Measurements from ENCODE around the gene NAP1L5.

The NAP1L5 gene

DNA sequence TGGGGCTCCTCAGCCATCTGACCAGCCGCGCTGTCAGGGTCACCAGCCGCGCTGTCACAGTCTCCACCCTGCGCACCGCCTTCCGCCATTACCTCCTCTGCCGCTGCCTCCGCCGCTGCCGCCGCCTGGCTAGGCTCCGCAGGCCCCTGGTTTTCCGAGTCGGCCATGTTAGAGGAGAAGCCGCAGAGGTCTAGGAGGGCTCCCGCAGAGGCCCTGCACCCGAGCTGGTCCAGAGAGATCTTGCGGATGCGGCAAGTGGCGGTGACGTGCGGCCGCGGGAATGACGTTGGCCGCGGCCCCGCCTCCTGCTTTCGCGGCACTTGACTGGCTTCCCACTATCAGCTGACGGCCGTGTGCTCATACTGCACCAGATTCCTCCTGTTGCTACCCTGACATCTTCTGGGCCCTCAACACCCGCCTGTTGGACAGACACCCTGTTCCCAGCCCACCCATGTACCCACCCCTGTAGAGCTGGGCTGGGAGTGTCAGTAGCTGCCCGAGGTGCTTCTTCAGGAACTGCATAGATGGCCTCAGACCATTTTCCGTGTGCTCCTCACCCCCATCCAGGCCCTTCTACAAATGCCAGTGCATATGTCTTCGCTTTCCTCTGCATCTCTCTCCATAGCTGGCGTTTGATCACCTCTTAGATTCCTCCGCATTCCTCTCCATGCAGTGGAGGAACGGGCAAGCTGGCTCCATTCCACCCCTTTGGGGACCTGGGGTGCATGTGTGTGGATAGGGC, at the start of gene NAP1L5:
Gene NAP1L5, minus strand, starts transcription at position 242 of the 742 bp plus-strand sequence. Its CDS starts 75 bp downstream, at position 167.
- DNase-seq (ENCODE audit: low spot score), result peak; percentile 49

GRCh38 chr4:88747351-88747750, 49.7 kb upstream of the NAP1L5 start:
- no peak for DNase-seq (ENCODE audit: low spot score)

DNA sequence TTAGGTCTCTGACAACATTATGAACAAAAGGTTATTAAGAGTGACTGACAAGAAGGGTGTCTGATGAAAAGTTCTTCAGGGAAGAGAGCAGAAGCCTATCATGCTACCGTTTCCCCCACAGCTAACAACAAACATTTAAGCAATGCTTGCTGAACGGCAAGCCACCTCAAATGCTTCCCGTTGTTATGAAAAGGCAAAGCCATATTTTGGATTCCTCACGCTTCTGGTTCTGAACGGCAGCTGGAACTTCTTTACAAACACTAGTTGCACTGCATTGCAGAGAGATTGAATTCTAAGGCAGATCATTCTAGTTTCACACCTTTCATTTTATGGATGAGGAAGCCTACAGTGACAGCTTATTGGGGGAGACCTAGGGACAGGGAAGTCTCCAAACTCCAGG, 48.6 kb upstream of the NAP1L5 start:
- no peak for DNase-seq (ENCODE audit: low spot score)

- no peak for DNase-seq (ENCODE audit: low spot score)
These were observed 48.0 kb upstream of the NAP1L5 start for GRCh38 chr4:88745581-88746163.

DNA sequence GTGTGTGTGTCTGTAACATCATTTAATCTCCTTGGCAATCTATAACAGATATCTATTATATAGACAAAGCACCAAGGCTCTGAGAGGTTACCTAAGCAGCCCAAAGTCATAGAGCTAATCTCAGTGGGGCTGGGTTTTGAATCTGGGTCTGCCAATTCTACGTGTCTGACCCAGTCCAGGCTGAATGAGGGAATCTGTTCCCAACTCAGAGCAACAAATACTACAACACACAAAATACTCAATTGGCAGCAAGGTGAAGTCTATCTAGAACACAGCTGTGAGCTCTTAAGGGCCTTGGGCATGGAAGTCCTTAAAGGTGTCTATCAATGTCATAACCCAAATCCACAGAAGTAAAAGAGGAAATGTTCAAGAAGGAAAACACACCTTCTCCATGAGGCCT, 47.5 kb upstream of the NAP1L5 start:
- no peak for DNase-seq (ENCODE audit: low spot score)

- no peak for DNase-seq (ENCODE audit: low spot score)
These were observed 47.0 kb upstream of the NAP1L5 start for GRCh38 chr4:88744609-88745008.

GRCh38 chr4:88743696-88744095, 46.1 kb upstream of the NAP1L5 start:
- no peak for DNase-seq (ENCODE audit: low spot score)

GRCh38 chr4:88742561-88742960, 44.9 kb upstream of the NAP1L5 start:
- DNase-seq (ENCODE audit: low spot score), result no peak

- DNase-seq (ENCODE audit: low spot score), result no peak
These were observed 40.6 kb upstream of the NAP1L5 start for GRCh38 chr4:88738180-88738579.

- DNase-seq (ENCODE audit: low spot score), result no peak
These were observed 39.8 kb upstream of the NAP1L5 start for GRCh38 chr4:88737307-88737941.

DNA sequence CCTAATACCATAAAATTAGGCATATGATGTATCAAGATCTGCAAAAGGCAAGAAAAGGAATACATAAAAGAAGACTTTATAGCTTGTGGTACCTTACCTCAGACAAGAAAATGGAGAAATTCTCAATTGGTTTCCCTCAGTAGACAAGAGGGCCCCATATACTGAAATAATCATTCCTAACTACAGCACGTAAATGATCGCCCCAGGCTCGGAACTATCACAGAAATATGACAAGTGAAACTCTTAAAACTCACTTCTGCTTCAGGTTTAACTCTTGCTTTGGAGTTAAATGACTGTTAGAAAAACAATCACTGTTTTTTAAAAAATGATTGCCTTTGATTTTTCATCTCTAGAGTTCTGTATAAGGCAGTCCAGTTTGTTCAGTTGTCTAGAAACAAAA, 38.6 kb upstream of the NAP1L5 start:
- DNase-seq (ENCODE audit: low spot score), result no peak

GRCh38 chr4:88735564-88735963, 37.9 kb upstream of the NAP1L5 start:
- no peak for DNase-seq (ENCODE audit: low spot score)

DNA sequence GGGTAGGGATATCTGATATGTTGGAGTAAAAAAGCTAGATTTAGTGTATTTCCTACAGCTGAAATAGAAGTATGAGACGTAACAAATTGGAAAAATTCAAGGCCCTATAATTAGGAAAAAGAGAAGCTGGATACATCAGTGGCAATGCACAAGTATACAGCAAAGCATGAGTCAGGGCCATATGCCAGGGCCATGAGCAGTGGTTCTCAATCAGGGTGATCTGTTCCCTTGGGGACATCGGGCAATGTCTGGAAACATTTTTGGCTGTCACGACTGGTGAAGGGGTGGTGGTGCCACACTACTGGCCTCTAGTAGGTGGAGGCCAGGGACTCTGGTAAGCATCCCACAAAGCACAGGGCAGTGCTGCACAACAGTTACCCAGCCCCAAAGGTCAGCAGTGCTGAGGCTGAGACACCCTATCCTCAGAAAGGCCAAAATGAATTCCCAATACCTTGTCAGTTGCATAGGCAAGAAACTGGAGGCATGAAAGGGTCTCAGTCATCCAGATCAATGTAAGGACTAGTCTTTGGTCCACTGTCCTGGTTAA, 36.8 kb upstream of the NAP1L5 start:
- DNase-seq (ENCODE audit: low spot score), result no peak

DNA sequence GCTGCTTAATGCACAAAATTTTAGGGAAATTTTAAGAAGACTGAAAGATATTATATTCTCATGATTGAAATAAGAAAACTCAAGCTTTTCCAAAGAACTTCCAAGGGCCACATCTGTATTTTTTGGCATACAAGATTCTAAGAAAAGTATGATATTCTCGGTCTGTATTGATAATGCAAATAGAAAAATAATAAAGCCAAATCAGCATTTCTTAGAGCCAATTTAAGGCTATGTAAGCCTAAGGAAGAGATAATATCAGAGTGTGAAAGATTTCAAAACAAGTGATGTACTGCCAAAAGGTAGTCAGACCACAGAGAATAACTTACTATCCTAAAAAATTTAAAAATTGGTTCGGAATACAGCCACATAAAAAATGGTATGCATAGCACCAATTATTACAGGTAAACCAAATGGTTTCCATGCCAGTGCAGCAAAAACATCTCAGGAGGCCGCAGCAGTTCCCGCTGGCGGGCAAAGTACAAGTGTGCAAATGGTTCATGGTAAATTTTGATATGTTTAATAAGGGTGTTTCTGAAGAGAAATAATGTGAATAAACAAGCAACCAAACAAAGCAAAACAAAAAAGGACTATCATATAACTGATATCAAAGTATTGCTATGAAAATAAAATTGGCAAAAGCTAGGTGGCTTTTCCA, 35.2 kb upstream of the NAP1L5 start:
- DNase-seq (ENCODE audit: low spot score), result no peak

DNA sequence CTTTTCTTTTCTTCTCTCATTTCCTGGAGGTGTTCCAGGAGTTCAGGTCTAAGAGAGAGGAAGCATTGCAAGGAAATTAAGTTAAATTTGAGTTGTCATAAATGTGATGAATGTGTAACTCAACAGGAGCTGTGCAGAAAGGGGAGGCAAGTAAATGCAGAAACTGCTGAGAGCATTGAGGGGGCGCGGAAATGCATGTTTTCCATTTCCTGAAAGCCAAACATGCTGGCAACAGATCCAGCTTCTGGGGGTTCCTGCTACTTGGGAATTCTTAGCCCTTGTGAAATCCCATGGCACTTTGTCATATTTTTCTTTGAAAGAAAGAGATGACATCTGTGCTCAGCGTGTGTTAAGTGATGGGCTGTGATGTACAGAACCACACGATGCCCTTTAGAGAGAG, 33.8 kb upstream of the NAP1L5 start:
- no peak for DNase-seq (ENCODE audit: low spot score)

DNA sequence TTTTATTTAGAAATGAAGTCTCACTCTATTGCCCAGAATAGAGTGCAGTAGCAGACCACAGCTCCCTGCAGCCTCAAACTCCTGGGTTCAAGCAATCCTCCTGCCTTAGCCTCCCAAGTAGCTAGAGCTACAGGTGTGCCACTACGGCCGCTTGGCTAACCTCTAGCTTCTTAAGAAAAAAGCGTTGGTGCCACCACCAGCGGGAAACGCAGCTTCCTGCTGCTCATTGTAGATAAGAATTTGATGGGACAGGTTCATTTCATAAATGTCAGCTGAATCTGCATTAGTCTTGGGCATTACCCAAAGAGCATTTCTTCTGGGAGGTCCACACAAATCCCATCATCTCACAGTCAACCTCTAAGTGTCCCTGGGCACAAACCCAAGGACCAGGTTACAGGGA, 33.2 kb upstream of the NAP1L5 start:
- no peak for DNase-seq (ENCODE audit: low spot score)

DNA sequence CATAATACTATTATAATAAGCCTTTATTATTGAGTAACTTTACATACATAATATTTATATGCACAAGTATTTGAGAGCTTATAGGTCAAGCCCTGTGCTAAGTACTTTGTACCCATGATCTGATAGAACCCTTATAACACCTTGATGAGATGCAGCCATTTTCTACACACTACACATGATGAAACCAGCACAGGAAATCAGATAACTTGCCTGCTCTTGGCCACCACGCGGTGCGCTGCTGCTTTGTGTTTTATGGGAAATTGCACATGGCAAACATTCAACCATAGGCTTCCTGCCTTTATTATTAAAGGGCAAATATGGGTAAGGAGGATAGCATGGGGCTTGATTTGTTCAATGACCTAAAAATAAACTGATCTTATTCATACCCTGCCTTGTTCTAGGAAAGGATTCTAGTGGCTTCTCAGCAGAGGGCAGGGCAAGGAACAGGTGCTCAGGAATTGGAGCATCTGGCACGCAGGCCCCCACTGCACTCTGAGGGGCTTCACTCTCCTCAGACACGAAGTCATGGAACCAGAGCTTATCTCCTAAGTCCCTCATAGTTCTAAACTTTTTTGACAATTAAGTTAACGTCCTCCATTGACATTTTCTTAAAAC, 31.6 kb upstream of the NAP1L5 start:
- DNase-seq (ENCODE audit: low spot score), result no peak

DNA sequence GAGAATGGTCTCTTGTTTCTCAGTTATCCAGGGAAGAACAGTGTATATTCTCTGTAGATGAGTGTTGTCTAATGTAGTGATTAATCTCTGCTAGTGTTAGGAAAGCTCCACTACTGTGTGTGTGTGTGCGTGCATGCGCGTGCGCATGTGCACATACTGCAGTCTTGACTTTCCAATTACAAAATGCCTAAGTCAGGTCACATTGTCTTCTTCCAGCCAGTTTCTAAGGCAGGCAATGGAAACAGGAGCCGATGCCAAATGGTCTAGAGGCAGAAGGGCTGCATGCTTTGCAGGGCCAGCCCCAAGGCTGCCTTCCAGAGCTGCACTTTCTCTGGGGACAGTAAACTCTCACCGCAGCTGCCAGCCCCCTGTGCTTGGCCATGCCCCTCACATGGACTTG, 30.5 kb upstream of the NAP1L5 start:
- DNase-seq (ENCODE audit: low spot score), result no peak

DNA sequence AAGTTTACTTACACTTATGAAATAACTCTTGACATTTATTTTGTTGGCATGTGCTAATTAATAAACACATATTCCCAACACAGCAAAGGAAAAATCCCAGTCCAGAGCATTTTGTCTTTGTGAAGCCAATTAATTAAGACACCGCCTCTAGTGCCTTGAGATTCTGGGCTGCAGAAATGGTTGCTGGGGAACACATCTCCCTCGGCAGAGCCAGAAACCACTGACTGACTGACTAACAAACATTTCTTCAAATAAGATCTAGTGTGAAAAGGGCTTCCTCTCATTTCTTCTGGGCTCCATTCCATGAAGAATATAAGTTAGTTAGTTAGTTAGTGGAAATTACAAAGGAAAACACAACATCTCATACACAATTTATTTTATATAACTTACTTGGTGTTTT, 28.4 kb upstream of the NAP1L5 start:
- no peak for DNase-seq (ENCODE audit: low spot score)

DNA sequence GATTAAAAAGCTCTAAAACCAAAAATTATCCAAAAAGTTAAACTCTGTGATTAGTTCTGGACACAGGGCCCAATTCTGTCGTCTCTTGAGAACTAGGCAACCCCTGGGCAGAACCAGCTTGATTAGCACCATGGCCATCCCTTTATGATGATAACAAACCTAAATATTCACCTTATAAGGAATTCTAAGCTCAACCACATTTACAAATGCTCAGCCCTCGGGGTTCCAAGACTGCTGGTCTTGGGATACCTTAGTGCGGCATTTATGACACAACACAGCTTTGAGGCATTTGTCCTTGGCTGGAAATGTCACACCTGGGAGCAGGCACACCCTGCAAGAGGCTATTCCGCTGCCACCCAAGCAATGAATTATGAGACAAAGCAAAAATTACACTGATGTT, 27.5 kb upstream of the NAP1L5 start:
- DNase-seq (ENCODE audit: low spot score), result no peak

DNA sequence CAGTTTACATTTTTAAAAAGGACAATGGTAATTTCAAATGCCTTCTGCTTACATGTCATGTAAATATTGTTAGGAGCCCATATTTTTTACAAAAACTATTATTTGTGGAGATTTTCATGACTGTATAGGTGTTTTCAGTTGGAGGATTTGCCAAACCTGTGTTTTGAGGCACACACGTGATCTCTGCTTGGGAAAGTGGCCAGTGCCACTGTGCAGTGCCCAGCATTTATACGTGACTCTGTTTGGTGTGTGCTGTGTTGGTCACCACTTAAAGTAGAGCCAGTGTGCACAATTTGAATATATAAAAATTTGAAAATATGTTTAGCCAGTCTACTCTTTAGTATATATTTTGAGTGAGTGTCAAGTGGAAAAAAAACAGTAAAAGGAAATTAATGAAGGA, 26.8 kb upstream of the NAP1L5 start:
- DNase-seq (ENCODE audit: low spot score), result no peak

DNA sequence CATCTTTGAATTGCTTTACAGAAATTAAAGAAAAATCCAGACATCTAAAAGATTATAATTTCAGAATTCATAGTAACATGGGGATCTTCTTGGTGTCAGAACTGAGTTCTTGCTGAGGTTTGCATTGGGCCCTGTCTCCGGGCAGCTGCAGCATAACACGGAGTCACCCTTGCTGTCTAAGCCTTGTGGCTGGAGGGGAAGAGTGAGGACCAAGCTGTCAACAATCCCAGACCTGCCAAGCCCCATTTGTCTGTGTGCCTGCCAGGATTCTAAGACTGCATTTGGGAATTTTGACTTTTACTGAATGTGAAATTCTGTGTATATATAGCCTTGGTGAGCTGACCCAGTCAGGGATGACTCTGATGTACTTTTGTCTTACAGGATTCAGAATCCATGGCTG, 25.2 kb upstream of the NAP1L5 start:
- DNase-seq (ENCODE audit: low spot score), result no peak

Measured in hematopoietic multipotent progenitor cell treated with erythropoietin and hydrocortisone succinate and interleukin-3 and kit ligand, for 17 days (in vitro differentiated cells).